GM21723 (cell line): ENCODE data around the gene GDA.
A peak's percentile ranks its signal among the peaks of the same experiment; 100 is the strongest.

Source experiments
- ATAC-seq: cut with Tn5 transposase; IDR thresholded peaks from one replicate; pipeline ENCODE4 v1.9.1; 2021; ENCODE audit warnings: mild to moderate bottlenecking, moderate library complexity; ENCODE audit not compliant: unreplicated experiment

GDA gene

DNA sequence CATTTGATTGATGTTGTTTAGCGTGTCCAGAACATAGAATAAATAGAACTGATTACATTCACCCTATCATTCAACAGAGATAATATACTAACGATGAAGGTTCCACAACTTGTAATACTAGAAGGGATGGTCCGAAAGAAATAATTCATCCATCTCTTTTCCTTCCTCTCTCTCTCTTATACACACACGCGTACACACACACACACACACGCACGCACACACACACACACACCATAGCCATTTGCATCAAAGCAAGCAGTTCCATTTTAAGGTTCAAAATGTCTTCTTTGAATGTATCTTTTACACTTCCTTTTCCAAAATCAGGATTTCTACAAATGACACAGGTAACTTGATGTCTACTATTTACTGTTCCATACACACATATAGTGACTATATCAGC, 887 bp downstream of the GDA start:
- no peak for ATAC-seq

DNA sequence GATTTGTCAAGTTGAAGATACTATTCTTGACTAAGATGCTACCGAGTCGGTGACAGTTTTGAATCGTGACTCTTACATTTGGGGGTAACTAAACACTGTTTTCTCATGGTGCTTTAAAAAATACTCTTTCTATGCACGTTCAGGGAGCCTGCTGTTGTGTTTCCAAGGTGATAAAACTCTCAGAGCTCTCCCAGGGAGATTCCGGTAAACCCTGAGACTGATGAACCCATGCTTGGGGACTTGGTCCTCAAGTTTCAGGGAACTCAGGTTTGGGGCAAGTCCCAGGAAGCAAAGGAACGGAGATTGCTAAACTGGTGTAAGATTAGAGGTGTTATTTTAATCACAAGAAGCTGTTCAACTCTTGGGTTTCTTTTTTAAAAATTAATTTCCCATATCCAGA, 1.4 kb downstream of the GDA start:
- ATAC-seq: no peak

DNA sequence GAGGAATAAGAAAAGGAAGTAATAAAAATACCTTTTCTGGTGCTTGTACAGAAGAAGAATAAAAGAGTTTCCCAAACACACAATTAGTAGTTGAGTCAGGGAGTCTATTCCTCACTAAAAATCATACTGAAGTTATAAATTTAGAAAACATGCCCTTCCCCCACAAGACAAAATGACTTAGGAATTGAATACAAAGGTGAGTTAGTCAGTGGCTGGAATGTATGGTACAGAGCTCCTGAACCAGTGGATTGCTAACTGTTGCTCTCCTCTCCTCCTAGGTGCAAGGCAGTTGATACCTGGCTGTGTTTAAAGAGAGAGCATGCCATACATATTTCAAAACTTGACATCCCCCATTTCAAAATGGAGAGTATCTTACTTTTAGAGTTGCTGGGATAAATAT, 1.9 kb downstream of the GDA start:
- no peak for ATAC-seq

DNA sequence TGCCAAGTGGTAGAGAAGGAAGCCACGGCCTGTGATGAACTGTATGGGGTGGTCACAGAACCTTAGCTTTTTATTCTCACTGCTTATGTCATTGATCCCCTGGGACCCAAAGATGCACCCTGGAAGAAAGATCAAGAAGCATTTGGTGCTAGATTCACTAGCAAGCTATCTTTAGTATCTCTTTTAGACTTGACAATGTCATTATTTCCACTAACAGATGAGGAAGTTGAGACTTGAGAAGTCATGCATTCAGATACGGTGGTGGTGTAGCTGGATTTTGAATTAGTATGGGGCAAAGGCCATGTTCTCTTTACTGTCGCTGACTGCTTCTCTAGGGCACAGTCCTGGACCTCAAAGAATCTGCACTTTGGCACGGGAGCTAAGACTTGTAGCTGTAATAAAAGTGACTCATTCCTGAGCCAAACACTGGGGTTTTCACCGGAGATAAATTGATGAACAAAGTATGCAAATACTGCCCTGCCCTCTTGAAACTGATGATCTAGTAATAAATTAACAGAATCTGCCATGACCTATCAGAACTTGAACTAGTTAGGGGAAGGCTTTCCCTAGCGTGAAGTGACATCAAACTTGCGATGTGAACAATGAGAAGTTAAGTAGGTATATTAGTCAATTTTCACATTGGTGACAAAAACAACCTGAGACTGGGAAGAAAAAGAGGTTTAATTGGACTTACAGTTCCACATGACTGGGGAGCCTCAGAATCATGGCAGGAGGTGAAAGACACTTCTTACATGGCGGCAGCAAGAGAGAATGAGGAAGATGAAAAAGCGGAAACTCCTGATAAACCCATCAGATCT, 5.4 kb downstream of the GDA start:
- ATAC-seq: peak; percentile 78

DNA sequence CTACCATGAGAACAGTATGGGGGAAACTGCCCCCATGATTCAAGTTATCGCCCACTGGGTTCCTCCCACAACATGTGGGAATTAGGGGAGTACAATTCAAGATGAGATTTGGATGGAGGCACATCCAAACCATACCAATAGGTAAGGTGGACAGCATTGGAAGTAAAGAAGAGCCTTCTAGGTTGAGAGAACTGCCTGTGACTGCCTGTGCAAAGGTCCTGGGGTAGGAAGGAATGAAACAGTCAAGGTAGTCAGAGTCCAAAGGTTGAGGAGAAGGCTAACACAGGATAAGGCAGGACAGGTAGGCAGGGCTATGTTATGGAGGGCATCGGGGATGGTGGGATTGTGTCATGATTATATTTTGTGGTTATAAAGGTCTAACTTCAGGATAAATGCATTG, 6.1 kb downstream of the GDA start:
- no peak for ATAC-seq

DNA sequence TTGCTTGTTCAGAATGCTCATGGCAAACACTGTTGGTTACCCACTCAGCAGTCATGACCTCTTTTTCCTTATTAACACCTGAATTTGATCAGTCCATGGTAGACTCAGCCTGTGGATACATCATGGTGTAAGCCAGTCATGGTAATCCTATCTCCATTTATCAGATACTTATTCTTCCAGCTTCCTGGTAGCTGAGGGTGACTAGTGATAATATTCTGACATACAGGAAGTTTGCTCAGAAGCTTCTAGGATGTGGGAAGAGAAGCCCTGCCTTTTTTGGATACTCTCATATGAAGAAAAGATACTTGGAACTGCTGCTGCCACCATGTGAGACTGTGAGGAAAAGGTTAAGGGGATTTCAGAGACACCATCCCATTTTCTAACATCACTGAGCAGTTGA, 7.3 kb downstream of the GDA start:
- ATAC-seq: no peak

DNA sequence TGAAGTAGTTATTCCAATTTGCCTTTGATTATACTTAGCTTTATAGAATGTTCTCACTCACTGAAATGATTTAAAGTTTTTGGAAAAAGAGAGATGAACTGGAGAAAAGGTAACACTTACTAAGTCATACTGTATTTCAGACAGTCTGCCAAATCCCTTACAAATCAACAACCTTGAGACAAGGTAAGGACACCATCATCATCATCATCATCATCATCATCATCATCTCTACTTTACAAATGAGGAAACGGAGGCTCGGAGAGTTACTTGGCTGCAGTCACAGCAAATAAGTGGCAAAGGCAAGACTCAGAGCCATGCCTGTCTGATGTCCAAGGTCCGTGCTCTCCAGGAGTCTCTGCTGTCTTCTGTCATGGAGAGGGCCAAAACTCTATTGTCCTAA, 9.4 kb downstream of the GDA start:
- no peak for ATAC-seq

DNA sequence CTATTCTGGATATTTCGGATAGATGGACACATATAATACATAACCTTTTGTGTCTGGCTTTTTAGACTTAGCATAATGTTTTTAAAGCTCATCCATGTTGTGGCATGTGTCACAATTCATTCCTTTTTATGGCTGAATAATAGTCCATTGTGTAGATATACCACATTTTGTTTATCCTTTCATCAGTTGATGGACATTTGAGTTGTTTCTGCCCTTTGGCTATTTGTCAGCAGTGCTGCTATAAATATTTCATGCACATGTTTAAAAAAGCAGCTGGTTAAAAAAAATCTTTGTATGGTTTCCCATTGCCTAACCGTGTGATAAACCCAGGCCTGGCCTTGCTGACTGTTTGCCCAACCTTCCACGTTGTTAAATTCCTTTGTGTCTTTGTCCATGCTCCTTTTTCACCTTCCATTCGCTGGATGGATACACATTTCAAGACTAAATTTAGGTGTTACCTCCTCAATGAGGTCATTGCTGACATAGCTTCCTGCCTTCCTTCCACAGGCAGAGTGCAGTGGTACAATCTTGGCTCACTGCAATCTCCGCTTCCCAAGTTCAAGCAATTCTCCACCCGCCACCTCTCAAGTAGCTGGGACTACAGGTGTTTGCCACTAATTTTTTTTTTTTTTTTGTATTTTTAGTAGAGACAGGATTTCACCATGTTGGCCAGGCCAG, 11.3 kb downstream of the GDA start:
- no peak for ATAC-seq

DNA sequence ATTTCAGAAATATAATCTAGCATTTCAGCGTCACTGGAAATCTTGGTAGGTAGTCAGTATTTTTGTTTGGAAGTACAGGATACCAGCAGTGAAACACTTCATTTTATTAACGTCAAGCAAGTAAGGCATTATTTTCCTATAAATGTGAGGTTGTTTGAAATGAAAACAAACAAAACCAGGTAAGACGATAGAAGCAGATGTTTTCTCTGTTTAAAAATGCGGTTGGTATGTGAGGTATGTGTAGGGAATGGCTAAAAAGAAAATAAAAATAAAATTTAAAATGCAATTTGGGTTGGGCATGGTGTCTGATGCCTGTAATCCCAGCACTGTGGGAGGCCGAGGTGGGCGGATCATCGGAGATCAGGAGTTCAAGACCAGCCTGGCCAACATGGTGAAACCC, 16.1 kb downstream of the GDA start:
- ATAC-seq: no peak

DNA sequence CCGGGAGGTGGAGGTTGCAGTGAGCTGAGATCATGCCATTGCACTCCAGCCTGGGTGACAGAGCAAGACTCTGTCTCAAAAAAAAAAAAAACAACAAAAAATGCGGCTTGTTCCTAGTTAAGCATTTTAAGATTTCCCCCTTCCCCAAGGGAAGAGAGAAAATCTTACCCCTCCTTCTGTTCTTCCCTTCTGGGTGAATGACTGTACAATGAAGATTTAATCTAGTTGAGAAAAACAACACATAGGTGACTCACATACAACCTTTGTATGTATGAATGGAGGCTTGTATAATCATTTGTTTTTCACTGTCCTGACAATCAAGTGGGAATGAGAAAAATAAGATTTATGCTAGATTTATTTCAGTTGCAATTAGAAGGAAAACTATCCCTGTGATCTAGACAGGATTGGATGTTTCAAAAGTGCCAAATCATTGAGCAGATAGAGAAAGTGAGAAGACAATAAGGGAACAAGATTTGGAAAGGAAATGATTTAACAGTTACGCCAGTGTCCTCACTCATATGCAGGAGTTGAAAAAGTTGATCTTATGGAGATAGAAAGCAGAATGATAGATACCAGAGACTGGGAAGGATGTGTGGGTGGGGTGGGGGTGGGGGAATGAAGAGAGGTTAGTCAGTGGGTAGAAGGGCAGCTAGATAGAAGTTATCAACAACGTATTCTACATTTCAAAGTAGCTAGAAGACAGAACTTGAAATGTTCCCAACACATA, 16.7 kb downstream of the GDA start:
- no peak for ATAC-seq

DNA sequence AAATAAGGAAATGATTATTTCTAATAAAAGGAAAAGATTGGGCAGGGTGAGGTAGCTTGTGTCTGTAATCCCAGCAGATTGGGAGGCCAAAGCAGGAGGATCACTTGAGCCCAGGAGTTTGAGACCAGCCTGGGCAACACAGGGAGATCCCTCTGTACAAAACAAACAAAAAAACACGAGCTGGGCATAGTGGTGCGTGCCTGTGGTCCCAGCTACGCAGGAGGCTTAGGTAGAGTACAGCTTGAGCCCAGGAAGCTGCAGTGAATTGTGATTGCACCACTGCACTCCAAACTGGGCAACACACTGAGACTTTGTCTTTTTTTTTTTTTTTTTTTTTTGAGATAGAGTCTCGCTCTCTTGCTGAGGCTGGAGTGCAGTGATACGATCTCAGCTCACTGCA, 18.8 kb downstream of the GDA start:
- ATAC-seq: no peak

DNA sequence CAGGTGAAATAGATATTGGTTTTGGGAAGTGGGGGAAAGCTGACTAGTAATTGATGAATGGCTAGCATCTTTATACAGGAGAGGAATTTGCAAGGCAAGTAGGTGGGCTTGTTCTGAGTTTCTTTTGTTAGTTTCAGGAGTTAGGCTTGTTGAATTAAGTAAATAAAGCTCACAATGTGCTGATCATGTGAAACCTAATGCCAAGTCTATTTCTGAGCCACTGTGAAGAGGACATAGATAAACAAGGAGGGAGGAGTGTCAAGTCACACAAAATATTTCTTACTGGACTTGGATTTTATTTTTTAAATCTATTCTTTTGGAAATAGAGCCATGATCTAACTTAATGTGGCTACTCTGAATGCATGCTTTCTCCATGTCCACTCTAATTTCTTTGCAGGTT, 19.9 kb downstream of the GDA start:
- no peak for ATAC-seq

DNA sequence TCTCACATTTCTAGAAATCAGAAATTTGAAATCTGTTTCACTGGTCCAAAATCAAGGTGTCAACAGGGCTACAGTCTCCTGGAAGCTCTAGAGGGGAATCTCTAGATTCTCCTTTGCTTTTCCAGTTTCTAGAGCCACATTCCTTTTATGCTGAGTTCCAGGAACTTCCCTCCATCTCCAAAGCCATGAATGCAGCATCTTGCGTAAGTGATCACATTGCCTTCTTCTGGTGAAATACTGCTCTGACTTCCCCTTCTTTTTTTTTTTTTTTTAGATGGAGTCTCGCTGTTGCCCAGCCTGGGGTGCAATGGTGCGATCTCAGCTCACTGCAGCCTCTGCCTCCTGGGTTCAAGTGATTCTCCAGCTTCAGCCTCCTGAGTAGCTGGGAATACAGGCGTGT, 23.8 kb downstream of the GDA start:
- ATAC-seq: no peak

DNA sequence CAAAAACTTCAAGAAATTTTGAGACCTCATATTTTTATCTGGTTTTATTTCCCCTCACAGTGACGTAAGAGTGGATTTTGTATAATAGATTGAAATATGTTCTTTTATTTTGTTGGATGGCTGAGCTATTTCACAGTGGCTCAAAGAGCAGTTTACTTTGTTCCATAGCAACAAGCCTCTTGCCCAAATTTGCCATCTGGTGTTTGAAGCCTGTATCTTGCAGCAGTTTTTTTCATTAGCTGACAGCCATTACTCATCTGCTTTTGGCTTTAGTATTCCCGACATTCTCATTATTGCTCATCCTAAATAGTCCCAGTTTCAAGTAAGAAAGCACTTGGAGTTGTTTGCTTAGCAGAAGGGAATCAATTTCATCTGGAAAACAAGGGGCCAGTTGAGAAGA, 36.3 kb downstream of the GDA start:
- ATAC-seq: no peak

DNA sequence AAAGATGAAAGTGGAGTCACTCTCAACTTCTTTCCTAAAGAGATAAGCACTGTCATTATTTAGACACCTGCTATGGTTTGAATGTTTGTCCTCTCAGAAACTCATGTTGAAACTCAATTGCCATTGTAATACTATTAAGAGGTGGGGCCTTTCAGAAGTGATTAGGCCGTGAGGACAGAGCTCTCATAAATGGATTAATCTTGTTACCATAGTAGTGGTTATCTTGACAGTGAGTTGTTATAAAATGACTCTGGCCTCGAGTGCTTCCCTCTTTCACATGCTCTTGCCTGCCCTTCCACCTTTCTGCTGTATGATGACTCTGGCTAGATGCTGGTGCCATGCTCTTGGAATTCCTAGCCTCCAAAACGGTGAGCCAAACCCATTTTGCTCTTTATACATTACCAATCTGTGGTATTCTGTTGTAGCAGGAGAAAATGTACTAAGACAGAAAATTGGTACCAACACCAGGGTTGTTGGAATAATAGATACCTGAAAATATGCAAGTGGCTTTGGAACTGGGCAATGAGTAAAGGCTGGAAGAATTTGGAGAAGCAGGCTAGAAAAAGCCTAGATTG, 38.0 kb downstream of the GDA start:
- ATAC-seq: no peak

DNA sequence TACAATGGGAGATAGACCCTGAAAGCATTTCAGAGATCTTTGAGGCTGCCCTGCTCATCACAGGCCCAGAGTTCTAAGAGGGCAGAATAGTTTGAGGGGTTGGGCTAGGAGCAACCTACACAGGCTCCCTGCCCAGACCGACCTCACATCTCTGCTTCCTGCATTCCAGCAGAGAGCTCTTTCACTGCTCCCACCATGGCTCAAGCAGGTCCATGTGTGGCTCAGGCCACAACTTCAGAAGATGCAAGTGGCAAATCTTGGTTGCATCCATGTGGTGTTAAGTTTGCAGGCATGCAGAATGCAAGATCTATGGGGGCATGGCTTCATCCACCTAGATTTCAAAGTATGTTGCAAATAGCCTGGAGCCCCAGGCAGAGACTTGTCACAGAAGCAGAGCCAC, 39.0 kb downstream of the GDA start:
- ATAC-seq: no peak

DNA sequence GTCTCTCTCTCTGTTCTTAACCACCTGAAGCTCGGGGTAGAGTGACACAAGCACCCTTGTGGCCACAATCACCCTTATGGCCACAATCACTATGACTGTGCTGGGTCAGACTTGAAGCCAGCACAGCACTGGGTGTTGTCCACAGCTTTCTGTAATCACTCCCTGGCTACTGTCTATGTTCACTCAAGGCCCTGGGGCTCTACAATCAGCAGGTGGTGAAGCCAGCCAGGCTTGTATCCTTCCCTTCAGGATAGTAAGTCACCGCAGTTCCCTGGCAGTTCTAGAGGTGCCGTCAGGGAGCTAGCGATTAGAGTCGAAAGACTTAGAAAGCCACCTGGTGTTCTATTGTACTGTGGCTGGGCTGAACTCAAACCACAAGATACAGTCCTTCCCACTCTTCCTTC, 44.2 kb downstream of the GDA start:
- peak; percentile 77 for ATAC-seq

DNA sequence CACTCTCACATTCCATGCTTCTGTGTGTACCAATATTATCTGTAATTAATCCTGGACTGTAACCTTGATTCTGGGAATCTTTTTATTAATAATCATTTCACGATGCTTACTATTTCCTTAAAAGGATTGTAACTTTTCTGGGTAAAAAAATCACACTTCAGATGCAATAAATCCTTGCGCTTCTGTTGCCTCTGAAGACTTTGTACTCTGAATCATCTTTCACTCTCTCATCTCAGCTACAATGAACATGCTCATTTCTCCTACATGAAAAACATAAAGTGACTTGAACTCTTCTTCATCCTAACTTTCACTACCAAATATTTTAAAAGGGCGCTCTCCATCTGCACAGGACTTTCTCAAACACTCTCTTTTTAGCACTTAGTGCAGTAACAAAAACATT, 50.0 kb downstream of the GDA start:
- ATAC-seq: no peak

DNA sequence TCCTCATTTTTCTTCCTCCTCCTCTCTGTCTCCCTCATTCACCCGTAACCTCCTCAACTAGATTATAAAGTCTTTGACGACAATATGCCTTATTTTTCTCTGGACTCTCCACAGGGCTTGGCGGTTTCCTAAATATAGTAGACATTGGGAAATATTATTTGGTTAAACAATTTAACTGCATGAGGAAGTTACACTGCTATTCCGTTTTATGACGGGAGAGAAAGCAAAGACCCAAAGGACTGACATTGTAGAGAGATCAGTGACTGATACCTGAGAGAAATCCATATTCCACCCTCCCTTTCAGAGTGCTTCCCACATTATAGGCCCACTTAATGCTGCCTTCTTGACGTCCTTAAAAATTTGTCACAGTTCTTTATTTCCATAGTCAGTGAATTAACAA, 51.2 kb downstream of the GDA start:
- no peak for ATAC-seq

DNA sequence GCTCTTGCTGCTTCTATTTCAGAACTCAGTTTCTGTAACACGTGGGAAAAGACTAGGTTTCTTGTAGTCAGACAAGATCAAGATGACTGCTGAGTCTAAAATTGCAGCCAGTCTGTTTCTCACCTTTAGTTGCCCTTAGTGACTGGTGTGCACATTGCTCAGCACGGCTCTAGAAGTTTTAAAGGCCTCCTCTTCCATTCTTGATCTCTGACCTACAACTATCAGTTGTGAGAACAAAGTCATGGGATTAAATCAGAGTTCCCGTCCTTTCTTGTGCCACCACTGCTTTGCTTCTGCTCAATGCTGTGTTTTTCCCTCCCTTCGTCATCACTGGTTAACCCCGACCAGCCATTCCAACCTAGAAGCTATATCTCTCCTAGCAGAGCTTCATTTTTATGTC, 52.8 kb downstream of the GDA start:
- no peak for ATAC-seq

DNA sequence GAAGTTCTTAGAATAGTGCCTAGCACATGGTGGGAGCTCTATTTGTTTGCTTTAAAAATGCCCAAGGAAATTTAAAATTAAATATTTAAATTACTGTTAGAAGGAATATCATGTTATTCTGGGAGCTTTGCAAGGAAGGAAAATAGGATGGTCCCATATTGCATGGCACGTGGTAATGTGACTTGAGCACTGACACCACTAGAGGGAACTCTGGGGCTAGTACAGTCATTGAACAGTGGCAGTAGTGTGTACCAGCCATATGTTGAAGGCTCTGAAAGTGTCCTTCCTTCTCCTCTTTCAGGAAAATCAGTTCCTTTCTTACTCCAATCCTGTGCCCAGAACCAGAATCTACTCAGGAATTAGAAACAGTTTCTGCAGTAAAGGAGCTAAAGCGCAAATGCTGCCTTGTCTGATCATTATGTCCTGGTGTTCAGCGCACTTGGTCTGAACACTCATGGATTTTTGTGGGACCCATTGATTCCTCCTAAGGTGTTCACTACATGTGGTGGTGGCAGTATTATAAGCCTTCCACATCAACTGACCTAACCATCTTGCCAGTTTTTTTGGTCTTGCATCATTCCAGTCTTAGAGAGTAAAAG, 54.1 kb downstream of the GDA start:
- ATAC-seq: peak; percentile 58
